DOHH2 (cell line): ENCODE measurements around the gene VSNL1.

ENCODE experiments used
- CTCF ChIP-seq: fragments of 200-600 bp; sonication (generic); IDR thresholded peaks from one replicate; pipeline ENCODE4 v1.5.1; 2014; ENCODE audit warnings: antibody characterized with exemption, mild to moderate bottlenecking, low read depth, low read length; ENCODE audit not compliant: poor library complexity, severe bottlenecking
- EZH2phosphoT487 ChIP-seq: fragments of 200-600 bp; sonication (generic); IDR thresholded peaks from 2 replicates; pipeline ENCODE4 v1.6.1; 2017; ENCODE audit warnings: borderline replicate concordance, mild to moderate bottlenecking, antibody characterized with exemption, low read length, moderate library complexity, mixed read lengths

- no peak for TF ChIP-seq CTCF
- TF ChIP-seq EZH2phosphoT487, result no peak
These were observed 43.1 kb downstream of the VSNL1 start for GRCh38 chr2:17583646-17584045.
